Endodermal cell (in vitro differentiated cells): ENCODE data around the gene SQSTM1. TPM values are rescaled to one million over a fixed set of nuclear protein-coding genes. Genes with fewer than 3 reads are reported as not detected.

Experiments used
- DNase-seq: peaks from one replicate; pipeline ENCODE4 v3.0.0-alpha.2; 2017
- H3K27ac ChIP-seq: 2 replicates; pipeline ENCODE4 v1.5.1; 2013; ENCODE audit warnings: mild to moderate bottlenecking, low read depth, low read length, moderate library complexity
- H3K27me3 ChIP-seq: 2 replicates; pipeline ENCODE4 v1.6.1; 2013; ENCODE audit warnings: mild to moderate bottlenecking, low read length, moderate library complexity; ENCODE audit not compliant: insufficient read depth, control insufficient read depth, poor library complexity, severe bottlenecking
- H3K36me3 ChIP-seq: 2 replicates; pipeline ENCODE4 v1.7.0; 2013; ENCODE audit warnings: mild to moderate bottlenecking, low read length, moderate library complexity; ENCODE audit not compliant: control insufficient read depth, insufficient read depth
- H3K4me1 ChIP-seq: one replicate; pipeline ENCODE4 v1.7.0; 2013; ENCODE audit warnings: low read length; ENCODE audit not compliant: control insufficient read depth, insufficient read depth
- H3K4me3 ChIP-seq: 2 replicates; pipeline ENCODE4 v1.5.1; 2013; ENCODE audit warnings: mild to moderate bottlenecking, low read length, moderate library complexity
- H3K9ac ChIP-seq: 2 replicates; pipeline ENCODE4 v1.6.1; 2013; ENCODE audit warnings: mild to moderate bottlenecking, low read length, moderate library complexity; ENCODE audit not compliant: poor library complexity, severe bottlenecking; ENCODE audit errors: extremely low read depth
- H3K9me3 ChIP-seq: 2 replicates; pipeline ENCODE4 v1.6.1; 2013; ENCODE audit warnings: mild to moderate bottlenecking, low read length, moderate library complexity; ENCODE audit not compliant: control insufficient read depth
- H3K27ac Mint-ChIP-seq: 2 replicates; pipeline ENCODE4 v1.8.0; 2020; ENCODE audit warnings: mixed read lengths
- H3K27me3 Mint-ChIP-seq: 2 replicates; pipeline ENCODE4 v1.8.0; 2021; ENCODE audit warnings: mild to moderate bottlenecking, mixed read lengths; ENCODE audit not compliant: insufficient read depth
- H3K36me3 Mint-ChIP-seq: 2 replicates; pipeline ENCODE4 v1.8.0; 2020; ENCODE audit warnings: low read depth, mixed read lengths
- H3K4me1 Mint-ChIP-seq: 2 replicates; pipeline ENCODE4 v1.8.0; 2020; ENCODE audit warnings: mixed read lengths
- H3K4me3 Mint-ChIP-seq: 2 replicates; pipeline ENCODE4 v1.8.0; 2020; ENCODE audit warnings: mild to moderate bottlenecking, moderate library complexity, mixed read lengths
- H3K9me3 Mint-ChIP-seq: 2 replicates; pipeline ENCODE4 v1.8.0; 2020; ENCODE audit warnings: mild to moderate bottlenecking, mixed read lengths
- WGBS, 2 experiments: methylation state at CpG; one replicate each; pipeline versions ENCODE4 v1.1.5 to v1.1.7; 2013; ENCODE audit warnings: missing lambda C conversion rate in 2 of 2, mixed read lengths in 1 of 2; ENCODE audit not compliant: insufficient coverage in 1 of 2, insufficient read length in 1 of 2; 5-methylcytosine and 5-hydroxymethylcytosine counted together
- total RNA-seq, 2 donors: library from RNA; stranded (reverse); fragmentation: NEBNext Ultra II Directional in 1 of 2; extraction: Animal tissue kit (Norgen Biotek cat#: 25700) in 1 of 2; gene quantifications; 2 replicates in 1 of 2; 3 replicates in 1 of 2; pipeline ENCODE4 v1.2.1, GENCODE V29; 2021
- TF ChIP-seq, protein P1 (sequence below): fragments of 200-600 bp; sonication (generic); conservative IDR thresholded peaks from 2 replicates; pipeline ENCODE4 v1.5.0; 2021; ENCODE audit warnings: antibody characterized with exemption, mild to moderate bottlenecking

SQSTM1 gene
- total RNA-seq, 2 donors from 2014 or later = 134 to 172 TPM

DNA sequence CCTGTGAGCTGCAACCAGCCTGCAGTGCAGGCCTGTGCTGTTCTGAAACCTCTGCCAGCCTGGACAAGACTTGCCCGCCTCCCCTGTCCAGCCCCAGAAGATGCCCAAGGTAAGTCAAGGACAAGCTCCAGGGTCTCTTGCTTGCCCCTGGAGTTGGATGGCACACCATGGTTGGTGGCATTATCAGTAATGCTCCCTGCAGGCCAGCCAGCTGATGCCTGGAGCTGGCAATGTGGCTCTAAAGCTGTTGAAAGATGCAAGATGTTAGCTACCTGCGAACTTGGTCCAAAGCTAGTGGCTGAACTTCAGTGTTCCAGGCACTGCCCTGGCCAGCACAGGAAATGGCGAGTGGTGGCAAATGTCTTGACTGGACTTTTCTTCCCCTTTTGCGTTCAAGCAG is 40.9 kb upstream of the SQSTM1 start:
- no peaks in the 10 kb centered on the region for H3K9me3 ChIP-seq
- no peak overlapping the region for H3K27ac Mint-ChIP-seq
- no peaks in the 10 kb centered on the region for H3K27me3 Mint-ChIP-seq
- no peak overlapping the region for H3K4me3 Mint-ChIP-seq
- H3K27me3 ChIP-seq = no peaks in the 10 kb centered on the region
- no peaks in the 10 kb centered on the region for H3K9me3 Mint-ChIP-seq
- no peaks in the 10 kb centered on the region for H3K4me1 Mint-ChIP-seq
- WGBS, 2 experiments = 94 to 100% methylated on average over 3 to 4 of the region's 4 CpGs
- no peak overlapping the region for H3K9ac ChIP-seq
- H3K36me3 ChIP-seq = peaks cover 31% of the 10 kb centered on the region
- no peak overlapping the region for H3K4me3 ChIP-seq
- TF ChIP-seq, protein P1, sequence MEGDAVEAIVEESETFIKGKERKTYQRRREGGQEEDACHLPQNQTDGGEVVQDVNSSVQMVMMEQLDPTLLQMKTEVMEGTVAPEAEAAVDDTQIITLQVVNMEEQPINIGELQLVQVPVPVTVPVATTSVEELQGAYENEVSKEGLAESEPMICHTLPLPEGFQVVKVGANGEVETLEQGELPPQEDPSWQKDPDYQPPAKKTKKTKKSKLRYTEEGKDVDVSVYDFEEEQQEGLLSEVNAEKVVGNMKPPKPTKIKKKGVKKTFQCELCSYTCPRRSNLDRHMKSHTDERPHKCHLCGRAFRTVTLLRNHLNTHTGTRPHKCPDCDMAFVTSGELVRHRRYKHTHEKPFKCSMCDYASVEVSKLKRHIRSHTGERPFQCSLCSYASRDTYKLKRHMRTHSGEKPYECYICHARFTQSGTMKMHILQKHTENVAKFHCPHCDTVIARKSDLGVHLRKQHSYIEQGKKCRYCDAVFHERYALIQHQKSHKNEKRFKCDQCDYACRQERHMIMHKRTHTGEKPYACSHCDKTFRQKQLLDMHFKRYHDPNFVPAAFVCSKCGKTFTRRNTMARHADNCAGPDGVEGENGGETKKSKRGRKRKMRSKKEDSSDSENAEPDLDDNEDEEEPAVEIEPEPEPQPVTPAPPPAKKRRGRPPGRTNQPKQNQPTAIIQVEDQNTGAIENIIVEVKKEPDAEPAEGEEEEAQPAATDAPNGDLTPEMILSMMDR = no peak
- H3K27ac ChIP-seq = no peak overlapping the region
- no peak for DNase-seq
- no peaks in the 10 kb centered on the region for H3K4me1 ChIP-seq
- peaks cover 43% of the 10 kb centered on the region for H3K36me3 Mint-ChIP-seq

DNA sequence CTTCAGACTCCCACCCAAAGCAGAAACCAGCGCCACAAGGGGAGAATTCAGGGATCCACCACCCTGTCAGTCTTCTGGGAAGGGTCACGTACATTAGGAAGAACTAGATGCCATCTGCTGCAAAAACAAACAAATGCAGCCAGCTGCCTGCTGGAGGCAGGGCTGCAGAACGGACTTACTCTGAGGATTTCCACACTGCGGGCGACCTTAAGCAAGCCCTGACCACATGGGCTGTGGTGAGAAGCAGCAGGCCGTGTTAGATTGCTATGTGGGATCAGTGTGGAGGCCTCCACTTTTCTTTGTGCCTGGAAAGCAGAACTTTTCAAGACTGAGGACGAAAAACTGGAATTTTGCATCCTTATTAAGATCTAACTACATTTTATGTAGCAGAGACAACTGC is 40.3 kb upstream of the SQSTM1 start:
- H3K36me3 Mint-ChIP-seq = peaks cover 41% of the 10 kb centered on the region
- peaks cover 26% of the 10 kb centered on the region for H3K36me3 ChIP-seq
- TF ChIP-seq, protein P1 = no peak
- H3K4me3 ChIP-seq = no peak overlapping the region
- H3K9me3 ChIP-seq = no peaks in the 10 kb centered on the region
- H3K4me1 ChIP-seq = no peaks in the 10 kb centered on the region
- H3K27ac Mint-ChIP-seq = no peak overlapping the region
- H3K9me3 Mint-ChIP-seq = no peaks in the 10 kb centered on the region
- WGBS, 2 experiments = 90 to 97% methylated on average over 7 of the region's 7 CpGs
- no peak overlapping the region for H3K9ac ChIP-seq
- no peak for DNase-seq
- H3K4me1 Mint-ChIP-seq = no peaks in the 10 kb centered on the region
- H3K27me3 Mint-ChIP-seq = no peaks in the 10 kb centered on the region
- H3K27ac ChIP-seq = no peak overlapping the region
- no peak overlapping the region for H3K4me3 Mint-ChIP-seq
- H3K27me3 ChIP-seq = no peaks in the 10 kb centered on the region

DNA sequence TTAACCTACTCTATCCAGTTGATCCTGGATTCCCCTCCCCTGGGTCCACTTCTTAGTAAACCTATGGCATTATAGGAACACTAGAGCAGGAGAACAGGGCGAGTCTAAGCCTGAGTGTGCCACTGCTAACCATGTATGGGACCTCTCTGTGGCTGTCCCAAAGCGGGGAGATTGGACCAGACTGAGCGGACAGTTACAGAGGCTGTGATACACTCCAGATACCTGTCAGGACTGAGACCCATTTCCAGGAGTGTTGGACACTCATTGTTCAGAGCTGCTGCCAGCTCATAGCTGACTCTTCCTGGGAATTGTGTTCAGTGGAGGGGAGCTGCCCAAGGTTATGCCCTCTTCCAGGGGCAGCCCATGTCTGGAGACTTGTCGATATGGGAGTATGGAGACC is 38.9 kb upstream of the SQSTM1 start:
- no peak overlapping the region for H3K9ac ChIP-seq
- no peaks in the 10 kb centered on the region for H3K9me3 ChIP-seq
- Mint-ChIP-seq H3K27ac (no peak overlapping the region), H3K4me3 (no peak overlapping the region), H3K36me3 (peaks cover 30% of the 10 kb centered on the region), H3K27me3 (no peaks in the 10 kb centered on the region), H3K9me3 (no peaks in the 10 kb centered on the region), H3K4me1 (no peaks in the 10 kb centered on the region)
- no peak overlapping the region for H3K27ac ChIP-seq
- 92 to 97% methylated on average over 4 of the region's 4 CpGs for WGBS, 2 experiments
- TF ChIP-seq, protein P1 = no peak
- no peak for DNase-seq
- no peaks in the 10 kb centered on the region for H3K4me1 ChIP-seq
- peaks cover 11% of the 10 kb centered on the region for H3K36me3 ChIP-seq
- no peak overlapping the region for H3K4me3 ChIP-seq
- no peaks in the 10 kb centered on the region for H3K27me3 ChIP-seq
